K562 (cell line): ENCODE data around the gene COX4I2. TPM values are rescaled to one million over a fixed set of nuclear protein-coding genes. Genes with fewer than 3 reads are reported as not detected.

Source experiments
- ARHGAP35 ChIP-seq: fragments of 450-650 bp; IDR thresholded peaks from 2 replicates; pipeline ENCODE4 v1.6.1; 2018; ENCODE audit not compliant: partially characterized antibody
- ASH1L ChIP-seq: fragments of 450-650 bp; IDR thresholded peaks from 2 replicates; pipeline ENCODE4 v1.6.1; 2018; ENCODE audit warnings: borderline replicate concordance, mild to moderate bottlenecking, low read depth; ENCODE audit not compliant: partially characterized antibody
- CUX1 ChIP-seq: fragments of 200-800 bp; sonication (Bioruptor generic); IDR thresholded peaks from 2 replicates; pipeline ENCODE4 v1.6.1; 2016; ENCODE audit warnings: missing genetic modification characterization, missing compliant biosample characterization
- DMBX1 ChIP-seq: fragments of 250-450 bp; sonication (Bioruptor Pico); IDR thresholded peaks from 2 replicates; pipeline ENCODE4 v1.8.0; 2022; ENCODE audit warnings: inconsistent platforms, mild to moderate bottlenecking, moderate library complexity, borderline replicate concordance
- HIVEP1 ChIP-seq: fragments of 250-450 bp; sonication (Bioruptor Pico); IDR thresholded peaks from 2 replicates; pipeline ENCODE4 v1.4.0; 2020; ENCODE audit warnings: mild to moderate bottlenecking
- NR2C2 ChIP-seq, 2 experiments: fragments of 200-800 bp in 1 of 2; sonication (Bioruptor generic) in 1 of 2; sonication (generic) in 1 of 2; formaldehyde crosslinking in 1 of 2; IDR thresholded peaks; 2 replicates each; pipeline versions ENCODE4 v1.6.1 to v1.8.0; 2016 to 2022; ENCODE audit warnings: mild to moderate bottlenecking in 1 of 2, missing compliant biosample characterization in 1 of 2, missing genetic modification characterization in 1 of 2, missing genetic modification reagents in 1 of 2
- OTX1 ChIP-seq: fragments of 450-650 bp; formaldehyde crosslinking; IDR thresholded peaks from 2 replicates; pipeline ENCODE4 v1.4.0; 2022; ENCODE audit warnings: mild to moderate bottlenecking
- POLR2B ChIP-seq: fragments of 450-650 bp; IDR thresholded peaks from 2 replicates; pipeline ENCODE4 v1.6.1; 2018; ENCODE audit warnings: low read depth; ENCODE audit not compliant: partially characterized antibody
- PTTG1 ChIP-seq: fragments of 450-650 bp; IDR thresholded peaks from 2 replicates; pipeline ENCODE4 v1.6.1; 2016; ENCODE audit warnings: low read depth, mild to moderate bottlenecking, missing genetic modification characterization, missing compliant biosample characterization
- SMAD2 ChIP-seq: fragments of 150-350 bp; IDR thresholded peaks from 2 replicates; pipeline ENCODE4 v1.6.1; 2014; ENCODE audit warnings: low read depth, mild to moderate bottlenecking, low read length
- SRF ChIP-seq, 2 experiments: fragments of 250-450, 450-650 bp in 1 of 2; sonication (Bioruptor Pico) in 1 of 2; sonication (generic) in 1 of 2; formaldehyde crosslinking; IDR thresholded peaks; 2 replicates each; pipeline versions ENCODE4 v1.5.0 to v1.5.1; 2020 to 2022; ENCODE audit warnings: mild to moderate bottlenecking in 1 of 2, missing genetic modification reagents in 1 of 2
- U2AF1 ChIP-seq: fragments of 200-400 bp; formaldehyde crosslinking; optimal IDR thresholded peaks from 2 replicates; pipeline ENCODE3; 2017; ENCODE audit warnings: mild to moderate bottlenecking, low read depth, low read length, moderate library complexity
- ZNF212 ChIP-seq: fragments of 450-650 bp; formaldehyde crosslinking; IDR thresholded peaks from 2 replicates; pipeline ENCODE4 v1.4.0; 2020; ENCODE audit warnings: mild to moderate bottlenecking
- ZNF347 ChIP-seq: fragments of 450-650 bp; formaldehyde crosslinking; IDR thresholded peaks from 2 replicates; pipeline ENCODE4 v1.4.0; 2020; ENCODE audit warnings: low read depth, mild to moderate bottlenecking, moderate library complexity
- polyA plus RNA-seq, 8 experiments: library from polyadenylated mRNA; depleted of rRNA in 4 of 8; stranded (reverse) in 5 of 8; unstranded in 3 of 8; fragments of >200 nt; fragmentation: Nextera tagmentation in 2 of 8; fragmentation: Illumina TruSeq in 1 of 8; extraction: Ambion mirVana in 2 of 8; extraction: Trizol in 1 of 8; gene quantifications; 2 replicates each; pipeline versions ENCODE4 v1.2.1 to v1.2.3, GENCODE V29; 2011 to 2014; ENCODE audit warnings: inconsistent platforms in 1 of 8, missing spikeins in 1 of 8
- total RNA-seq, 7 experiments: library from RNA; depleted of rRNA in 6 of 7; stranded (reverse); fragments of >200 nt in 6 of 7; fragmentation: Illumina TruSeq in 2 of 7; extraction: Trizol in 2 of 7; gene quantifications; 2 replicates each; pipeline versions ENCODE4 v1.2.1 to v1.2.3, GENCODE V29; 2011 to 2021; ENCODE audit warnings: low replicate concordance in 1 of 7
- TF ChIP-seq, protein P1 (sequence below): fragments of 450-650 bp; IDR thresholded peaks from 2 replicates; pipeline ENCODE4 v1.6.1; 2017; ENCODE audit warnings: mild to moderate bottlenecking, moderate library complexity
- TF ChIP-seq, protein P2 (sequence below): sonication (generic); formaldehyde crosslinking; IDR thresholded peaks from 2 replicates; pipeline ENCODE4 v1.8.0; 2022; ENCODE audit warnings: mild to moderate bottlenecking, missing genetic modification reagents
- TF ChIP-seq, protein P3 (sequence below): fragments of 150-350 bp; conservative IDR thresholded peaks from 2 replicates; pipeline ENCODE4 v1.6.1; 2014; ENCODE audit warnings: low read length

The COX4I2 gene
- total and polyA plus RNA-seq, 9 of the 15 experiments (the other 6 are each of a cell fraction or from before 2014, with no cell fraction given): not detected

- TF ChIP-seq, protein P1, sequence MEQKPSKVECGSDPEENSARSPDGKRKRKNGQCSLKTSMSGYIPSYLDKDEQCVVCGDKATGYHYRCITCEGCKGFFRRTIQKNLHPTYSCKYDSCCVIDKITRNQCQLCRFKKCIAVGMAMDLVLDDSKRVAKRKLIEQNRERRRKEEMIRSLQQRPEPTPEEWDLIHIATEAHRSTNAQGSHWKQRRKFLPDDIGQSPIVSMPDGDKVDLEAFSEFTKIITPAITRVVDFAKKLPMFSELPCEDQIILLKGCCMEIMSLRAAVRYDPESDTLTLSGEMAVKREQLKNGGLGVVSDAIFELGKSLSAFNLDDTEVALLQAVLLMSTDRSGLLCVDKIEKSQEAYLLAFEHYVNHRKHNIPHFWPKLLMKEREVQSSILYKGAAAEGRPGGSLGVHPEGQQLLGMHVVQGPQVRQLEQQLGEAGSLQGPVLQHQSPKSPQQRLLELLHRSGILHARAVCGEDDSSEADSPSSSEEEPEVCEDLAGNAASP: no peak
- TF ChIP-seq ZNF347 (CRISPR knock-in tag): no peak
- no peak for TF ChIP-seq POLR2B
- no peak; the same call in 1 of the 2 replicates for TF ChIP-seq CUX1 (CRISPR knock-in tag)
- no peak for TF ChIP-seq ARHGAP35
- no peak for TF ChIP-seq ASH1L
- TF ChIP-seq ZNF212 (CRISPR knock-in tag): peak; percentile 79; the same call in 1 of the 2 replicates
- peak; percentile 41; the same call in 1 of the 2 replicates for TF ChIP-seq NR2C2 (CRISPR knock-in tag; IDR thresholded peaks at IDR 0.05)
- TF ChIP-seq NR2C2 (tag; IDR thresholded peaks at IDR 0.05): peak; percentile 82
- TF ChIP-seq, protein P2, sequence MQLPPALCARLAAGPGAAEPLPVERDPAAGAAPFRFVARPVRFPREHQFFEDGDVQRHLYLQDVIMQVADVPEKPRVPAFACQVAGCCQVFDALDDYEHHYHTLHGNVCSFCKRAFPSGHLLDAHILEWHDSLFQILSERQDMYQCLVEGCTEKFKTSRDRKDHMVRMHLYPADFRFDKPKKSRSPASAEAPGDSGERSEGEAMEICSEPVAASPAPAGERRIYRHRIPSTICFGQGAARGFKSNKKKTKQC (CRISPR knock-in tag): no peak; the same call in 1 of the 2 replicates
- TF ChIP-seq SRF (CRISPR knock-in tag; IDR thresholded peaks at IDR 0.05): no peak
- peak; percentile 31 for TF ChIP-seq OTX1 (CRISPR knock-in tag)
- TF ChIP-seq, protein P3, sequence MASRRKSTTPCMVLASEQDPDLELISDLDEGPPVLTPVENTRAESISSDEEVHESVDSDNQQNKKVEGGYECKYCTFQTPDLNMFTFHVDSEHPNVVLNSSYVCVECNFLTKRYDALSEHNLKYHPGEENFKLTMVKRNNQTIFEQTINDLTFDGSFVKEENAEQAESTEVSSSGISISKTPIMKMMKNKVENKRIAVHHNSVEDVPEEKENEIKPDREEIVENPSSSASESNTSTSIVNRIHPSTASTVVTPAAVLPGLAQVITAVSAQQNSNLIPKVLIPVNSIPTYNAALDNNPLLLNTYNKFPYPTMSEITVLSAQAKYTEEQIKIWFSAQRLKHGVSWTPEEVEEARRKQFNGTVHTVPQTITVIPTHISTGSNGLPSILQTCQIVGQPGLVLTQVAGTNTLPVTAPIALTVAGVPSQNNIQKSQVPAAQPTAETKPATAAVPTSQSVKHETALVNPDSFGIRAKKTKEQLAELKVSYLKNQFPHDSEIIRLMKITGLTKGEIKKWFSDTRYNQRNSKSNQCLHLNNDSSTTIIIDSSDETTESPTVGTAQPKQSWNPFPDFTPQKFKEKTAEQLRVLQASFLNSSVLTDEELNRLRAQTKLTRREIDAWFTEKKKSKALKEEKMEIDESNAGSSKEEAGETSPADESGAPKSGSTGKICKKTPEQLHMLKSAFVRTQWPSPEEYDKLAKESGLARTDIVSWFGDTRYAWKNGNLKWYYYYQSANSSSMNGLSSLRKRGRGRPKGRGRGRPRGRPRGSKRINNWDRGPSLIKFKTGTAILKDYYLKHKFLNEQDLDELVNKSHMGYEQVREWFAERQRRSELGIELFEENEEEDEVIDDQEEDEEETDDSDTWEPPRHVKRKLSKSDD: no peak
- peak; percentile 49; the same call in 1 of the 2 replicates for TF ChIP-seq PTTG1 (tag)
- no peak; the same call in 1 of the 2 replicates for TF ChIP-seq HIVEP1 (CRISPR knock-in tag)
- no peak for TF ChIP-seq SMAD2
- no peak for TF ChIP-seq U2AF1
- TF ChIP-seq DMBX1: peak; percentile 87
These were observed 38.3 kb downstream of the COX4I2 start (continued) for GRCh38 chr20:31675828-31676608.
